GM23248 (cell line): ENCODE data around the gene PARVB. TPM values are rescaled to one million over a fixed set of nuclear protein-coding genes. Genes with fewer than 3 reads are reported as not detected.

ENCODE experiments used
- DNase-seq: peaks from one replicate; pipeline ENCODE4 v3.0.0-alpha.2; 2015
- H2AFZ ChIP-seq: fragments of 200-600 bp; sonication (generic); 2 replicates; pipeline ENCODE4 v1.6.1; 2016; ENCODE audit warnings: antibody characterized with exemption
- H3F3A ChIP-seq: fragments of 200-600 bp; sonication (generic); 2 replicates; pipeline ENCODE4 v1.6.1; 2016; ENCODE audit warnings: mild to moderate bottlenecking, antibody characterized with exemption, mixed run types; ENCODE audit not compliant: insufficient read depth
- H3K27ac ChIP-seq: fragments of 200-600 bp; sonication (generic); 2 replicates; pipeline ENCODE4 v1.5.1; 2016; ENCODE audit warnings: mild to moderate bottlenecking
- H3K27me3 ChIP-seq: fragments of 200-600 bp; sonication (generic); replicated peaks from 2 replicates; pipeline ENCODE4 v1.6.1; 2016; ENCODE audit warnings: mild to moderate bottlenecking; ENCODE audit not compliant: insufficient read depth
- H3K36me3 ChIP-seq: fragments of 200-600 bp; sonication (generic); 2 replicates; pipeline ENCODE4 v1.6.1; 2016; ENCODE audit warnings: low read depth, mild to moderate bottlenecking
- H3K4me1 ChIP-seq: fragments of 200-600 bp; sonication (generic); 2 replicates; pipeline ENCODE4 v1.6.1; 2016; ENCODE audit warnings: mild to moderate bottlenecking; ENCODE audit not compliant: insufficient read depth
- H3K4me2 ChIP-seq: fragments of 200-600 bp; sonication (generic); one replicate; pipeline ENCODE4 v1.6.1; 2016; ENCODE audit warnings: mild to moderate bottlenecking; ENCODE audit not compliant: unreplicated experiment
- H3K4me3 ChIP-seq: fragments of 200-600 bp; sonication (generic); 2 replicates; pipeline ENCODE4 v1.5.1; 2016; ENCODE audit warnings: mild to moderate bottlenecking
- H3K79me2 ChIP-seq: fragments of 200-600 bp; sonication (generic); 2 replicates; pipeline ENCODE4 v1.6.1; 2016; ENCODE audit warnings: mild to moderate bottlenecking; ENCODE audit not compliant: insufficient read depth
- H3K9ac ChIP-seq: fragments of 200-600 bp; sonication (generic); 2 replicates; pipeline ENCODE4 v1.6.1; 2016; ENCODE audit warnings: mild to moderate bottlenecking
- H3K9me2 ChIP-seq: fragments of 200-600 bp; sonication (generic); 2 replicates; pipeline ENCODE4 v1.6.1; 2016; ENCODE audit warnings: mixed run types, mild to moderate bottlenecking, moderate library complexity; ENCODE audit not compliant: insufficient read depth
- H3K9me3 ChIP-seq: fragments of 200-600 bp; sonication (generic); one replicate; pipeline ENCODE4 v1.6.1; 2017; ENCODE audit warnings: low read depth
- H4K20me1 ChIP-seq: fragments of 200-600 bp; sonication (generic); 2 replicates; pipeline ENCODE4 v1.6.0; 2016; ENCODE audit not compliant: insufficient read depth
- EZH2 ChIP-seq: fragments of 200-600 bp; sonication (generic); IDR thresholded peaks from 2 replicates; pipeline ENCODE4 v1.6.1; 2018; ENCODE audit warnings: antibody characterized with exemption, mild to moderate bottlenecking; ENCODE audit not compliant: insufficient read depth, poor library complexity, severe bottlenecking
- EZH2phosphoT487 ChIP-seq: fragments of 200-600 bp; sonication (generic); IDR thresholded peaks from 2 replicates; pipeline ENCODE4 v1.6.1; 2018; ENCODE audit warnings: antibody characterized with exemption, moderate library complexity, mild to moderate bottlenecking, low read depth; ENCODE audit not compliant: insufficient read depth
- WGBS, 2 experiments: methylation state at CpG; one replicate each; pipeline ENCODE4 v1.1.6; 2015 to 2017; ENCODE audit warnings: low lambda C conversion rate in 2 of 2, low coverage in 1 of 2; ENCODE audit errors: missing lambda C conversion rate in 2 of 2; 5-methylcytosine and 5-hydroxymethylcytosine counted together
- in situ Hi-C: fragments of 300-500 bp; cut with MboI; formaldehyde crosslinking; loops from 2 replicates; pipeline ENCODE4 v1.15.0; 2020
- polyA plus RNA-seq: library from polyadenylated mRNA; unstranded; fragments of >200 nt; fragmentation: Nextera tagmentation; extraction: Ambion mirVana; gene quantifications from 2 replicates; pipeline ENCODE4 v1.2.1, GENCODE V29; 2016
- total RNA-seq: library from RNA; depleted of rRNA; stranded (reverse); fragments of >200 nt; shearing (Covaris generic); gene quantifications from 2 replicates; pipeline ENCODE4 v1.2.3, GENCODE V29; 2014

Gene PARVB
- total and polyA plus RNA-seq, 2 experiments from 2014 or later, result 52.6 to 141 TPM

DNA sequence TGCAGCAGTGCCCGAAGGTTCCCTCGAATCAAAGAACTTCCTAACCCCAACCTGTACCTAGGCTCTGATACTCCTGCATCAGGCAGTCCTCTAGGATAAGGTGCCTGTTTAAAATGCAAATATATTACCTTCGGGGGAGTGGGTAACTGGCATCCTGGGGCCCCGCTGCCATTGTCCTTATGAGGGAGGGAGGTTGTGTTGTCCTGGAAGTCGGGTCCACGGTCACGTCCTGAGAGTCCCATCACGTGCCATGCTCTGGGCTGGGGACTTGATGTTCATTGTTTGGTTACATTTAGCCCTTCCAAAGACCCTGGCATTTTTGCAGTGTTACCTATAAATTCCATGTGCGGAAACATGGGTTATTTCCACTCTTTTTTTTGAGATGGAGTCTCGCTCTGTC, 67.6 kb downstream of the PARVB start:
- Histone ChIP-seq H3K79me2 (peaks cover 19% of the 10 kb centered on the region; the same call in 1 of the 2 replicates), H3K36me3 (peaks cover 4% of the 10 kb centered on the region; the same call in 1 of the 2 replicates), H3K27me3 (no peaks in the 10 kb centered on the region), H4K20me1 (no peaks in the 10 kb centered on the region), H3K27ac (no peak overlapping the region), H3F3A (peaks cover 4% of the 10 kb centered on the region; the same call in 1 of the 2 replicates), H2AFZ (no peak overlapping the region), H3K9me3 (no peaks in the 10 kb centered on the region), H3K4me2 (no peak overlapping the region), H3K9ac (no peak overlapping the region), H3K4me3 (no peak overlapping the region), H3K4me1 (peaks cover 21% of the 10 kb centered on the region), H3K9me2 (no peaks in the 10 kb centered on the region)
- in situ Hi-C loops, result no loop called here
- no peak for TF ChIP-seq EZH2phosphoT487
- no peak for DNase-seq
- WGBS, 2 experiments, result 97% methylated on average over 10 of the region's 10 CpGs

DNA sequence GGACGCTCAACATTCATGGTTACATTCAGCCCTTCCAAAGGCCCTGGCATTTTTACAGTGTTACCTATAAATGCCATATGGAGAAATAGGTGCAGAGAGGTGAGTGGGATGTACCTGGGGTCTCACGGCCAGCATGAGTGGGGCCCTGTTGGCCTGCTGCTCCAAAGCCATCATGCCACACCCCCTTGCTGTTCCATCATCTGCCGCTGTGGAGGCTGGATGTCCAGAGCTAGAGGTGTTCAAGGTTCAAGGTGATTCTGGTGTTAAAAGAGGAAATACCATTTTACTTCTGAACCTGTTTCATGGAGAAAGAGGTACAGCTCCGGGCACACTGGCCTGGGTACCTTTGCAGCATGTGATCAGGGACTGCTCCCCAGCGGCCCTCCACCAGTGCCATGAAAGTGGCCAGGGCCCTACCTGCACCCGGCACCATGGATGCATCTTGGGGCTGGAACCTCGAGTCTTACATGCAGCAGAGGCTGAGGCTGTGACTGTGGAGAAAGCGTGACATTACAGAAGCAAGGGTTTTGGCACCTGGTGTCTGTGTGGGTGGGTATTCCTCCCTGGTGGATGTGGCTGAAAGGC, 68.6 kb downstream of the PARVB start:
- Histone ChIP-seq H3K4me1 (peaks cover 14% of the 10 kb centered on the region), H4K20me1 (no peaks in the 10 kb centered on the region), H3K36me3 (peaks cover 4% of the 10 kb centered on the region; the same call in 1 of the 2 replicates), H3K27me3 (no peaks in the 10 kb centered on the region), H3K9ac (no peak overlapping the region), H3K9me2 (no peaks in the 10 kb centered on the region), H3K9me3 (no peaks in the 10 kb centered on the region), H3F3A (peaks cover 4% of the 10 kb centered on the region; the same call in 1 of the 2 replicates), H3K27ac (no peak overlapping the region), H3K4me2 (no peak overlapping the region), H3K4me3 (no peak overlapping the region), H2AFZ (no peak overlapping the region), H3K79me2 (peaks cover 19% of the 10 kb centered on the region; the same call in 1 of the 2 replicates)
- in situ Hi-C loops, result no loop called here
- 81 to 82% methylated on average over 8 of the region's 8 CpGs for WGBS, 2 experiments
- no peak for DNase-seq
- TF ChIP-seq EZH2phosphoT487 (no peak), EZH2 (no peak)

DNA sequence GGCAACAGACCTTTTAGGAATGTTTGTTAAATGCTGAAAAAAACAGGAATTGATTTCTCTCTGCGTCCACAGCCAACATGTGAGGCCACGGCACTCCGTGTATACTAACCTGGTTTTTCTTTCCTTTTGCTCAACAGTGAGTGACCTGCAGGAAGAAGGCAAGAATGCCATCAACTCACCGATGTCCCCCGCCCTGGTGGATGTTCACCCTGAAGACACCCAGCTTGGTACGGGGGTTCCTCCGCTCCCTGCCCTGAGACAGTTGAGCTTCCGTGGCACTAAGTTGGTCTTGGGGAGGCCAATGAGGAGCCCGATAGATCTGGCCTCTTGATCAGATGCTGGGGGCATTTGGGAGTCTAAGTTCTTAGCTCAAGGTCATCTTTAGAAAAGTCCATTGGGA, 69.7 kb downstream of the PARVB start:
- Histone ChIP-seq H3K9me3 (no peaks in the 10 kb centered on the region), H3K4me2 (no peak overlapping the region), H3K36me3 (peaks cover 4% of the 10 kb centered on the region; the same call in 1 of the 2 replicates), H3K9ac (no peak overlapping the region), H3K9me2 (no peaks in the 10 kb centered on the region), H3K27ac (no peak overlapping the region), H3K4me1 (peaks cover 9% of the 10 kb centered on the region), H4K20me1 (no peaks in the 10 kb centered on the region), H2AFZ (no peak overlapping the region), H3K27me3 (no peaks in the 10 kb centered on the region), H3K4me3 (no peak overlapping the region), H3F3A (peaks cover 3% of the 10 kb centered on the region; the same call in 1 of the 2 replicates), H3K79me2 (0 out of 2 replicates have a peak, but pooled peaks cover 9% of the 10 kb centered on the region)
- WGBS, 2 experiments, result 97 to 98% methylated on average over 9 of the region's 9 CpGs
- in situ Hi-C loops, result no loop called here
- TF ChIP-seq EZH2, result no peak
- TF ChIP-seq EZH2phosphoT487, result no peak
- no peak for DNase-seq

DNA sequence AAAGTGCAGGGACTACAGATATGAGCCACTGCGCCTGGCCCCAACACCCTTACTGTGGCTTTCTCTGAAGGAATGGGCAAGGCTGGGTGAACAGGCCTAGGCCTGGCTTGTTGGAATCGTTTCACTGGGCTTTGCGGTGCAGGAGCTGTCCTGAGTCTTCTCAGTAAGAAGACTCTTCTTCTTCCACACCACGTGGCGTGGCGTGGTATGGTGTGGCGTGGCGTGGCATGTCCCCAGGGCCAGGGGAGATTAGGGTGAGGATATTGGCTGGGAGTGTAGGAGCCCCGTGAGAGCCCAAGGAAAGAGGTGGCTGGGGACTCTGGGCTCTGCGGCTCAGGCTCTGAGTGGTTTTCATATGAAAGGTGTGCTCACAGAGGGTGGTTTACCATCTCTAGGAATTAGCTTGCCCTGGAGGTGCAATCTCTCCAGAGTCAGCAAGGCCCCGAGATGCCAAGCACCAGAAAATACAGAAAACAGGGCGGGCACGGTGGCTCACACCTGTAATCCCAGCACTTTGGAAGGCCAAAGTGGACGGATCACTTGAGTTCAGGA, 70.7 kb downstream of the PARVB start:
- Histone ChIP-seq H3K27ac (no peak overlapping the region), H3K9me2 (no peaks in the 10 kb centered on the region), H3K4me3 (no peak overlapping the region), H3K36me3 (peaks cover 4% of the 10 kb centered on the region; the same call in 1 of the 2 replicates), H3K27me3 (no peaks in the 10 kb centered on the region), H3K9ac (no peak overlapping the region), H3F3A (no peaks in the 10 kb centered on the region), H3K9me3 (no peaks in the 10 kb centered on the region), H3K79me2 (0 out of 2 replicates have a peak, but pooled peaks cover 9% of the 10 kb centered on the region), H3K4me1 (no peaks in the 10 kb centered on the region), H4K20me1 (no peaks in the 10 kb centered on the region), H3K4me2 (no peak overlapping the region), H2AFZ (no peak overlapping the region)
- TF ChIP-seq EZH2phosphoT487, result no peak
- DNase-seq, result no peak
- 89 to 94% methylated on average over 13 to 14 of the region's 14 CpGs for WGBS, 2 experiments
- in situ Hi-C loops, result no loop called here
